D721Med (cell line): ENCODE data around the gene BRF1.
"Not testable (repeated sequence)": the region's sequence is repeated elsewhere in the genome, so short reads cannot be mapped to it uniquely, and the experiment has no call there.

Experiments
- DNase-seq: peaks from one replicate; pipeline ENCODE4 v3.0.0; 2011; ENCODE audit warnings: low spot score; ENCODE audit not compliant: insufficient read length
- FAIRE-seq: peaks from 2 replicates; lab custom pipeline; 2011; peaks lifted over from hg19 to GRCh38; lab: Jason Lieb, UNC
- TF ChIP-seq, protein P1 (sequence below): IDR thresholded peaks from 2 replicates; pipeline ENCODE4 v1.5.1; 2012; ENCODE audit warnings: mild to moderate bottlenecking, control low read depth; ENCODE audit not compliant: insufficient read depth; ENCODE audit errors: missing control alignments

The BRF1 gene

DNA sequence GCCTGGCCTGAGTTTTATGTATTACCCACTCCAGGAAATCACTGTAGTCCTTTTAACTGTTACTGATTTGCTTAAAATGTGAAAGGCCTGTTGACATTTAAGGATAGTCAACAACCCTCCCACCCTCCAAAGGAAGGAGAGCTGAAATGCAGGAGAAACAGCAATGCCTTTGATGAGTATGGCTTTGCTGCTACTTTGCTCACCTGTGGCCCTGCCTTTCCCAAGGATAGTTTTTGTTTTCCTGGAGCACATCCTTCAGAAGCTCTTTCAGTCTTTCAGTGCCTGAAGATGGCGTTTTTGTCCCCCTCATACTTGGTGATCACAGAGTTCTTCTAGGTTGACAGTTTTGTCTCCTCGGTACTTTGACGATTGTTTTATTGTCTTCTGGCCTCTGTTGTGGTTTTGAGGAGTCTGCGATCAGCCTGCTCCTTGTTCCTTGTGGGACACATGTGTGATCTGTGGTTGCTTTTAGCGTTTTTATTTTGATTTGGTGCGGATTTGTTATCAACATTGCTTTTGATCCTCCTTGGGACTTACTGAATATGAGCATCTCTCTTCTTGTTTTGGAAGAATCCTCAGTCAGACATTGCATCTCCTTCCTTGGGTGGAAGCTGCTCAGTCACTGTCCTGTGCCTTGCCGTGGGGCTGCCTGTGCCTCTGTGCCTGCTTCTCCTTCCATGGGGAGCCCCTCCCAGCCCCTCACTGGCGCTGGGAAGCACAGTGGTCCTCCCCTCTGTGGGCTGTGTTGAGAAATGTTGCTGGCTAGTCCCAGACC, 31.0 kb upstream of the BRF1 start:
- TF ChIP-seq, protein P1, sequence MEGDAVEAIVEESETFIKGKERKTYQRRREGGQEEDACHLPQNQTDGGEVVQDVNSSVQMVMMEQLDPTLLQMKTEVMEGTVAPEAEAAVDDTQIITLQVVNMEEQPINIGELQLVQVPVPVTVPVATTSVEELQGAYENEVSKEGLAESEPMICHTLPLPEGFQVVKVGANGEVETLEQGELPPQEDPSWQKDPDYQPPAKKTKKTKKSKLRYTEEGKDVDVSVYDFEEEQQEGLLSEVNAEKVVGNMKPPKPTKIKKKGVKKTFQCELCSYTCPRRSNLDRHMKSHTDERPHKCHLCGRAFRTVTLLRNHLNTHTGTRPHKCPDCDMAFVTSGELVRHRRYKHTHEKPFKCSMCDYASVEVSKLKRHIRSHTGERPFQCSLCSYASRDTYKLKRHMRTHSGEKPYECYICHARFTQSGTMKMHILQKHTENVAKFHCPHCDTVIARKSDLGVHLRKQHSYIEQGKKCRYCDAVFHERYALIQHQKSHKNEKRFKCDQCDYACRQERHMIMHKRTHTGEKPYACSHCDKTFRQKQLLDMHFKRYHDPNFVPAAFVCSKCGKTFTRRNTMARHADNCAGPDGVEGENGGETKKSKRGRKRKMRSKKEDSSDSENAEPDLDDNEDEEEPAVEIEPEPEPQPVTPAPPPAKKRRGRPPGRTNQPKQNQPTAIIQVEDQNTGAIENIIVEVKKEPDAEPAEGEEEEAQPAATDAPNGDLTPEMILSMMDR = no peak
- DNase-seq (no peak), FAIRE-seq (no peak)

DNA sequence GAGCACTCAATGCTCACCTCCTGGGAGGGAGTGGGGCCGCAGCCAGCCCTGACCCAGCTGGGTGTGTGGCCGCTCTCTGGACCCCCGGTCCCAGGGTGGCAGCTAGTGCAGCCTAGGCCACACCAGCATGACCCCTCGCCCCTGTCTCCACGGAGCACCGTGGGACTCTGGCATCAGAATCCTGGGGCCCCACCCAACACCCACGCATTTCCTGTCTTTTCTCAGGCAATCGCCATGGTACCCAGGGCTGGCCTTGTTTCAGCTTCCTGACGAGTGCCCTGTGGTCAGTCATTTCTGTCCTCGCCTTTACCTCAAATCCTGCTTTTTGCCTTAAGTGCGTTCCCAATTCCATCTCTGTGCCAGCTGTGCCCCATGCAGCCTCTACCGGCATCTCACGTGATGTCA, 29.7 kb upstream of the BRF1 start:
- FAIRE-seq = no peak
- TF ChIP-seq, protein P1 = no peak
- no peak for DNase-seq

DNA sequence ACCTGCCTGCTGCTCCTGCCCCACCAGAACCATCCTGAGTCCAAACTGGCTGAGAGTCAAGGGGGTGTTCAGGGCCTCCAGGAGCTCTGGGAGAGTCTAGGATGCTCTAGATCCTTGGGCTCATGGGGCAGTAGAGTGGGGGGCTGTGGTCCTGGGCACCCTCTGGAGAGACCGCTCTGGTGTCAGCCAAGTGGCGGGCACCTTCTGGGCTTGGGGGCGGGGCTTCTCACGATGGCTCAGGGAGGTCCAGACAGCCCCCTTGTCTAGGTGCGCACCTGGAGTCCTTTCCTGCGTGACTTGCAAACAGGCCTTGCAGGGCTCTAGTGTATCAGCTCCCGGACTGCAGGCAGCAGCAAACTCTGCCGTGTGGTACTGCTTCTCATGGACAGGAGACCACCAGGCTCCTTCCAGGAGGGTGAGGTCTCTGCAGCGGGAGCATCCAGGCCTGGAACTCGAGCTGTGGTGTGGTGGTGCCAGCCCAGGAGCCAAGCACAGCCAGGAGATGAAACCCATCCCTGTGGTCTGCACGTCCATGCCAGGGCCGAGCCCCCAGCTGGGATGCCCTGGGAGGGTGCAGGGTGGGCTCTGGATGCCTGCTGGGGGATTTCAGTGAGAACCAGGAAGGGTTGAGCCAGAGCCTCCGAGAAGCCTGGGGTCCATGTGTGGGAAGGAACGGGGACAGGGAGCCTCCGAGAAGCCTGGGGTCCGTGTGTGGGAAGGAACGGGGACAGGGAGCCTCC, 28.8 kb upstream of the BRF1 start:
- TF ChIP-seq, protein P1 = no peak
- DNase-seq (no peak), FAIRE-seq (no peak)

DNA sequence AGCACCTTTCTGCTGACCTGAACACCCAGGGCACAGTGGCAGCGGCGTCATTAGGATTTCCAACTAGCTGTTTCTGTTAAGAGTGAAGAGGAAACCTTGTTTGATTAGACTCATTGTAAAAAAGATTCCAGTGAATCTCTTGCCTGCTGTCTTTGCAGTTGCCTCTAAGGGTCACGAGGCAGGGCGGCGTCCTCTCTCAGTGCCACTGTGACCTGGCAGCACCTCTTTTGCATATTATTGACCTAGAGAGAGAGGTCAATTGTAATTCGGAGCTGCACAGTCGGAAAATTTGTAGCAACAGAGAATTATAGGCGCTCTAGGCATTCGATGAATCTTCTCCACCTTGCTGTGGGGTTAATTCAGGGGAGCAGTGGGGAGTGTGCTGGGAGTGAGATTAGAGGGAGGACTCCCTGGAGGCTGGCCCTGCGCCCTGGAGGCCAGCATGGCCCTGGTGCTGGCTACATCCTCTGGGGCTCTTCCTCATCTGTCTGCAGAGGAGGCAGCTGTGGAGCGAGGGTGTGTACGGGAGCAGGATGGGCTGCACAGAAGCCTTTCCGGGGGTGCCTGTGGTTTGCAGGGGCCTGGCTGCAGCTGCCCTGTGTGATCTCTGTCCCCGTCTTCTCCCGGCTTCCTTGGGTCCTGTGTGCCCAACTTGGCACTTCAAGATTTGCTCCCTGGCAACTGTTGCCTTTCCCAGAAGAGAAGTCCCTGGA, 28.0 kb upstream of the BRF1 start:
- FAIRE-seq = no peak
- DNase-seq = no peak
- TF ChIP-seq, protein P1 = no peak

DNA sequence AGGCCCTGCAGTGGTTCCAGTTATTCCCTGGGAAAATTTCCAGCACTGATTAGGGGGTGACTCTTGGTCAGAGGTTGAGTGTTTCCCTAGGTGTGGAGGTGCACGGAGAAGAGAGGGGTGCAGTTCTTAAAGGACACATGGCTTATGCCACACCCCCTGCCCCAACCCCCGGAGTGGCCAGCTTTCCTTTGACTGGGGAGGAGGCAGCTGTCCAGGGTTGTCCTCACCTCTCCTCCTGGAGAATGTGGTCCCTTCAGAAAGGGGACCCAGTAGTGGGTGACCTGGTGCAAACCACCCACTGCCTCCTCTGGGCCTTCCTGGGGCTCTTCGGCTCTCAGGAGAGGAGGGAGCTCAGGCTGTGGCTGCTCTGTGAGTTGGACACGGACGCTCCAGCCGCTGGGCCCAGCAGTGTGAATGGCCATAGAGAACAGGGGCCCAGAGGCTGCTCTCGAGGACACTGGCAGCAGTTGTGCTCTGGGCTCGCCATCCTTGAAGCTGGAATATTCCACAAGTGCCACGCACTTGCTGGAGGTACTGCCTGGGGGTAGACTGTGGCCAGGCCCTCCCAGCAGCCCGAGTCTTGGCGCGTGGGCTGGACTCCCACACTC, 27.4 kb upstream of the BRF1 start:
- TF ChIP-seq, protein P1 = no peak
- DNase-seq = no peak
- no peak for FAIRE-seq

DNA sequence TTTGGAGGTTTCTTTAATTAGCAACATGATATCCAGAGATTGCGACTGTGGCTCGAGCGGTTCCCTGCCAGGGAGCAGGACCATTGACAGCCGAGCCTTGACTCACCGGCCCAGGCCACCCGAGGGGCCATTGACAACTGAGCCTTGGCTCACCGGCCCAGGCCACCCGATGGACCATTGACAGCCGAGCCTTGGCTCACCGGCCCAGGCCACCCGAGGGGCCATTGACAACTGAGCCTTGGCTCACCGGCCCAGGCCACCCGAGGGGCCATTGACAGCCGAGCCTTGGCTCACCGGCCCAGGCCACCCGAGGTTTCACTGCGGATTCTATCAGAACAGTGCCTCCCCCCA, 26.9 kb upstream of the BRF1 start:
- DNase-seq, FAIRE-seq: not testable (repeated sequence)
